Keratinocyte (primary cell): ENCODE results near the gene ATF1.

Experiments used
- EZH2 ChIP-seq: IDR thresholded peaks from one replicate; pipeline ENCODE4 v1.6.1; 2012; ENCODE audit warnings: inconsistent platforms, mild to moderate bottlenecking, low read length, moderate library complexity
- TF ChIP-seq, protein P1 (sequence below), 3 experiments: IDR thresholded peaks in 1 of 3; conservative IDR thresholded peaks in 1 of 3; optimal IDR thresholded peaks in 1 of 3; 2 replicates in 2 of 3; 3 replicates in 1 of 3; pipeline versions ENCODE3 to v1.5.1; 2011; ENCODE audit warnings: low read length in 3 of 3, mild to moderate bottlenecking in 3 of 3, moderate library complexity in 2 of 3, control low read depth in 1 of 3, inconsistent platforms in 1 of 3; ENCODE audit not compliant: insufficient read depth in 2 of 3; ENCODE audit errors: extremely low read depth in 1 of 3

GRCh38 chr12:50727466-50727865 lies 36.4 kb upstream of the ATF1 start:
- TF ChIP-seq, protein P1, sequence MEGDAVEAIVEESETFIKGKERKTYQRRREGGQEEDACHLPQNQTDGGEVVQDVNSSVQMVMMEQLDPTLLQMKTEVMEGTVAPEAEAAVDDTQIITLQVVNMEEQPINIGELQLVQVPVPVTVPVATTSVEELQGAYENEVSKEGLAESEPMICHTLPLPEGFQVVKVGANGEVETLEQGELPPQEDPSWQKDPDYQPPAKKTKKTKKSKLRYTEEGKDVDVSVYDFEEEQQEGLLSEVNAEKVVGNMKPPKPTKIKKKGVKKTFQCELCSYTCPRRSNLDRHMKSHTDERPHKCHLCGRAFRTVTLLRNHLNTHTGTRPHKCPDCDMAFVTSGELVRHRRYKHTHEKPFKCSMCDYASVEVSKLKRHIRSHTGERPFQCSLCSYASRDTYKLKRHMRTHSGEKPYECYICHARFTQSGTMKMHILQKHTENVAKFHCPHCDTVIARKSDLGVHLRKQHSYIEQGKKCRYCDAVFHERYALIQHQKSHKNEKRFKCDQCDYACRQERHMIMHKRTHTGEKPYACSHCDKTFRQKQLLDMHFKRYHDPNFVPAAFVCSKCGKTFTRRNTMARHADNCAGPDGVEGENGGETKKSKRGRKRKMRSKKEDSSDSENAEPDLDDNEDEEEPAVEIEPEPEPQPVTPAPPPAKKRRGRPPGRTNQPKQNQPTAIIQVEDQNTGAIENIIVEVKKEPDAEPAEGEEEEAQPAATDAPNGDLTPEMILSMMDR (optimal IDR thresholded peaks at IDR 0.05 in 1 of 3, IDR thresholded peaks at IDR 0.05 in 1 of 3, conservative IDR thresholded peaks at IDR 0.05 in 1 of 3; ENCODE audit: extremely low read depth in 1 of 3, insufficient read depth in 2 of 3, low read length in 3 of 3), result no peak
- TF ChIP-seq EZH2, result no peak
